HG03354 (cell line): ENCODE data around the gene GP5.

Source experiments
- ATAC-seq: cut with Tn5 transposase; IDR thresholded peaks from one replicate; pipeline ENCODE4 v1.9.1; 2021; ENCODE audit warnings: mild to moderate bottlenecking; ENCODE audit not compliant: unreplicated experiment, poor library complexity, severe bottlenecking

Gene GP5

GRCh38 chr3:194380326-194380725 is 18.7 kb downstream of the GP5 start:
- ATAC-seq = no peak

GRCh38 chr3:194379651-194380050 is 19.4 kb downstream of the GP5 start:
- no peak for ATAC-seq

DNA sequence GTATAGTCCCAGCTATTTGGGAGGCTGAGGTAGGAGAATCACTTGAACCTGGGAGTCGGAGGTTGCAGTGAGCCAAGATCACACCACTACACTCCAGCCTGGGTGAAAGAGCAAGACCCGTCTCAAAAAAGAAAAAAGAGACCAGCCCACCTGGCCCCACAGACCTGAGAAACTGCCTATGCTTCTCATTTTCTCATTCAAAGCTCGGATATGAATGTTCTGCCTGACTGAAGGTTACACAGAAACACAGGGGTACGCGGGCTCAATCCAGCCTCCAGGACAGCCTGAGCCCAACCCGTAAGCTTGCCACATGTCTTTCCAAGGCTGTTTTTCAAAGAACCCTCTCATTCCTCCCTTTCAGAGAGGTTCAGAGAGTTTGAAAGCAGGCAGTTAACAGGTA is 19.8 kb downstream of the GP5 start:
- ATAC-seq = no peak

GRCh38 chr3:194377708-194378107 is 21.4 kb downstream of the GP5 start:
- ATAC-seq = no peak

DNA sequence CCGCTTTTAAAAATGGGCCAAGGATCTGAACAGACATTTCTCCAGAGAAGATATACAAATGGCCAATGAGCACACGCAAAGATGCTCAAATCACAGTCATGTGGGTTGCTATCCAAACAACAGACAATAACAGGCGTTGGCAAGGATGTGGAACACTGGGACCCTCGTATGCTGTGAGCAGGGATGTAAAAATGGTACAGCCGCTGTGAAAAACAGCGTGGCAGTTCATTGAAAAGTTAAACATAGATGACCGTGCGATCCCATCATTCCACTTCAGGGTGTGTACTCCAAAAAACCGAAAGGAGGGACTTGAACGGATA is 22.9 kb downstream of the GP5 start:
- no peak for ATAC-seq

DNA sequence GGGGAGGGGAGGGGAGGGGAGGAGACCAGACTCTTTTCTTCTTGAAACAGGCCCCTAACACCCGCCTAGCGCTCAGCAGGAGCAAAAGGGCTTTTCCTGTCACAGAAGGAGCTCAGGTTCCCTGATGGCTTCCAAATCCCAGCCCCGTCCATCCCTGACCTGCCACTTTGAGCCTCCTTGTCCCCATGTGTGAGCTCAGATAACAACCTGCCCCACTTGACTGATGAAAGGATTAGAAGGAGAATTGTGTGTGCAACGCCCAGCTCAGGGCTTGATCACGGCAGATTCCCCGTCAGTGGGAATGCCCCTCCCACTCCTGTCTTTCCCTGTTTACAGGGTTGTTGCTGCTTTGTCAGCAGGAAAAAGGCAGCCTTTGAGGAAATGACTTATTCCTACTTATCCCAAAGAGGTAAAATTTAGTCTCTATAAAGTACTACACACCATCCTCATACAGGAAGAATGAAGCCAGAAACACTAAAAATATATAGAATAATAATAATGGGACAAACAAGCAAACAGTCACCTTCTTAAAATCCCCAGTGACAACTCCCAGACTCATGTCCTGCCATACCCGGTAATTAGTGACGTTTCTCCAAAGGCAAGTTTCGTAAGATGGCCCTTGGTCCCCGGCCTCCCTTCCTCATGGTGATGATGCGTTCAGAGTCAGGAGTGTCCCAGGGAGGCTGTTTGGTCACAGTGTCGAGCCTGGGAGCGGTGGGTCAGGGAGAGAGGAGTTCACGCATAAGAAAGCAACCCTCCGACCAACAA is 23.4 kb downstream of the GP5 start:
- no peak for ATAC-seq

- ATAC-seq = no peak
These were observed 24.1 kb downstream of the GP5 start for GRCh38 chr3:194374935-194375334.

GRCh38 chr3:194373899-194374298 is 25.2 kb downstream of the GP5 start:
- ATAC-seq = no peak

DNA sequence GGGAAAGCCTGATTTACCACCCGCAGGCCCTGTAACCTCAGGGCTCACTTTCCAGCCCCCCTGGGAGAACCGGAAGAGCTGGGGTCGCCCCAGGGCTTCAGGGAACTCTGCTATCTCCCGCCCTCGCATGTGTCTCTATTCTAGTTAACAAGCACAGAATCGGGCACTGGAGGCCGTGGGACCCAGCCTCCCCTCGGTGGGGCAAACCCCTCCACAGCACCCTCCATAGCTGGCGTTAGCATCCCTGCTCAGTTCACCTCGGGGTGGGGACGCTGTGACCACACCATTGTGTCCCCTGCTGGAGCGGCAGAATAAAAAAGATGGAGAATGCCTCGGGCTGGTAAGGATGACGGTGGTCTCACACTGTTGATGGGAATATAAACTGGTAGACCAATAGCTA is 26.0 kb downstream of the GP5 start:
- no peak for ATAC-seq

DNA sequence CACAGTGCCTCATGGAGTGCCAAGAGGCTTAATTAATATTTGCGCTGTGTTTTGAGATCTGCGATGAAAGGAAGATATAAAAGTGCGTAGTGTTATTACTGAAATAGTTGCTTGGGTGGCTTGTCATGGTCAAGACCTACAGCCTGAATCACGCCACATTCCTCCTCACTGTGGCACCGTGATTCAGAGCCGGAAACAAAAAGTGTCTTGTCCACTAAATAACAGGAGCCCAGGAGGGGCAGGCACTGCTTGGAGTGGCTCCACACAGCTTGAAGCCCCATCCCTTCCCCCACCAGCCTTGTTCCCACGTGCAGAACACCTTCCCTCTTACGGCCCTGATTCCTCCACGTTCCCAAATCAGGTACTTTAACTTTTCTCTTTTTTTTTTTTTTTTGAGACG is 28.3 kb downstream of the GP5 start:
- no peak for ATAC-seq

DNA sequence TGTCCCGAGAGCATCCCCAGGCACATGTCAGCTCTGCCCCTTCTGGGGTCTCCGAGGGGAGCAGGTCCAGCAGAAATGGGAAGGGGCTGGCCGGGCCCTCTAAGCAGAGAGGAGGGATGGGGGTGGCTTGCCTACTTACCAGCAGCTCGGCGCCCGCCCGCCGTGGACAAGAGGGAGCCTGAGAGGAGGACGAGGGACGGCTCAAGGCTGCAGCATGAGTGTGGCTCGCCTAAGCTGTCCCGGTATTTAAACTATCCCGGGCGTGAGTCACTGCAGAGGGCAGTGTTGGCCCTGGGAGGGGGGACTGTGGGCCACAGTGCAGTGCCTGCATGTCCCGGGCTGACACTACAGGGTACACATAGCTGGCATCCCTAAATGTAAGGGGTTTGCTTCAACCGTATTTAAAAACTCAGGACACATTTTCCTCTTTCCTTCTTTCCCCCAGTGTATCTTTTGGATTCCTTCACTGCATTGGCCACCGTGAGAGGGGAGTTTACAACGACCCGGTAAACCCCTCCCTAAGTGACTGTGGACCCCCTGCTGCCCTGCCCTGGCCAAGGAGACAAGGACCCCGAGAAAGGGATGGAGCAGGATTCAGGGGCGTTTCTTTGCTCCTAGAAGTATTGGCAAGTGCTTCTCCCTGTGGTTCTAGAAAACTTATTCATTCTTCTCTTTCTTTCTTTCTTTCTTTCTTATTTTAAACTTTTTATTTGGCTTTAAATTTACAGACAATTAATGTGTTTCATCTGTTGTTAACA is 29.4 kb downstream of the GP5 start, which contains the start of gene LRRC15:
TSS of gene LRRC15 (minus strand) at position 222 of the 758 bp plus-strand sequence. CDS start 8,700 bp downstream, outside the sequence.
- no peak for ATAC-seq

DNA sequence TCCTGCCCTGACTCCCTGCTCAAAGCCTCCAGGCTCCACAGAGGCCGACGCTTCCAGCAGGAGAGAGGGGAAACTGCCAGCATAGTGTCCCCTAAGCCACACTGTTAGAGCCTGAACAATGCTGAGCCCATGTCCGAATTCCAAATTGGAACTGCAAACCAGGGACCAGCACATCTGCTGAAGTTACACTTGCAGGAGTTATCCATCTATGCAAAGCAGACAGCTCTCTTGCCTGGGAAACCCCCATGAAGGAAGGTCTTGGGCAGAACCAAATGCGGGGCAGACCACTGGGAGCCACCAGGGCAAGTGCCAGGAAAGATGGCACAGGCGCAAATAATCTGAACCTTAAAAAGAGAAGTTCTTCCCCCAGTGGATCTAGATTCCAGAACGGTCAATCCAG is 30.1 kb downstream of the GP5 start:
- ATAC-seq = no peak

DNA sequence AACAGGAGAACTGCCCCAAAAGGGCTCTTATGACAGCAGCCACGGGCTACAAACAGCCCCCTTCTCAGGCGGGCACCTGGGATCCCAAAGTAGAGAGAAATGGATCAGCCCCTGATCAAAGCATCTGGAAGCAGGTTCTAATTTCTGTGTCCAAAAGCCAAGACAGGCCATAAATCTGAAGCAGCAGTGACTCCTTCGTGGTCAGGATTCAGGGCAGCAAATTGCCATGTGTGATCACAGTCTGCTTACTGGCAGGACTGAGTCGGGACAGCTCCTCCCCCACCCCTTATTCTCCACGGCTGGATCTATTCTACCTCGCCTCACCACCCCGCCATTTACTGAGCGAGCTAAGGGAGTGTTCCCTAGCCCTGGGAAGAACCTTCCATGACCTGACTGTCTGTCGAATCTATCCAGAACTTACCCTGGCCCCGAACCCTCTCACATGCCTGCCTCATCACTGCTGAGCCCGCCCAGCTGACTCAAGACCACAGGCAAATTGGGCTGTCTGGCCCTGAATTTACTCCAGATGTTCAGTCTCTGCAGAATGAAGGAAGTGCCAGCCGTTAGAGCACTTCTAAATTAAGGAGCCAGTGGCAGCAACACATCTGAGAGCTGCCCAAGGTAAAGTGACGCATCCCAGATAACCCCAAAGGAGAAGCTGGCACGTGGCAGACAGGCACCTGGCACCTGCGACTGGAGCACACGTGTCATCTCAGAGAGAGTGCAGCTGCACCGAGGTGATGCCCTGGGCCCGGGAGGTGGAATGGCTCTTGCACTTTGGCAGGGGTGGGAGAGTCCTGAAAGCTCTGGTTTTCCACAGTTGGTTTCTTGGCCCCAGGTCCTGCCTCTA is 30.8 kb downstream of the GP5 start:
- ATAC-seq = no peak

DNA sequence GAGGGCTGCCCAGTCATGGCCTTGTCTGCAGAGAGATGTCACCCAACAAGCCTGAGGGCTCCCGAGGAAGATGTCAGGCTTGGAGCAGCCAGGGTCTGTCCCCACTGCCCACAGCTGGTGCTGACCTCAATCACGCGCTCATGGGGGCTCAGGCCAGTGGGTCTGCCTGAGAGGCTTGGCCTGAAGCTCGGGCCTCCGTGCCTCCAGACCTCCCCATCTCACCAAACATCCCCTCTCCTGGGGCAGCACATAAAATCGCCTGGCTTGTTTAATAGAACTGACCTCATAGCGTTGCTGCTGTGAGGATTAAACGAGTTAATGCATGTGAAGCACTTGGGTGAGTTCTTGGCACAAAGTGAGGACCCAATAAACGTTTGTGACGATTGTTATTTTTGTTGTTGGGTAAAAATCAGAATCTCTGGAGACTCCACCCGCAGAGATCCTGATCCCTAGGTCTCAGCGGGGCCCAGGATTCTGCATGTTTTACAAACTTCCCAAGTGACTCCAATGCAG is 33.0 kb downstream of the GP5 start:
- ATAC-seq = no peak

GRCh38 chr3:194365526-194365925 is 33.5 kb downstream of the GP5 start:
- ATAC-seq = no peak

GRCh38 chr3:194364652-194365434 is 34.2 kb downstream of the GP5 start:
- ATAC-seq = no peak

DNA sequence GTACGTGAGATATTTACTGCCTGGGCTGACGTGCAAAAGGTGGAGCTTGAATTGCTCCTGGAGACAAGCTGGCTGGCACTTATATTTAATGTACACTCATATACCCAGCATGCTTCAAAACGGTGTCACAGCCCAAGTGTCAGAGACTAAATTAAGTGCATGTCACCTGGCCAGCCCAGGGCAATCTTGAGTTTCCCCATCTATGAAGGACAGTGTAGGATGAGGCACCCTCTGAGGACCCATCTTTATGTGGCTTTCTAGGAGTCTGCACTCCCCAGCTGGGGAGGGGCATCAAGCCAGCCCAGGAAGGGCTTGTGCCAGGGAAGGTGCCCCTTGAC is 34.8 kb downstream of the GP5 start:
- ATAC-seq = no peak

- ATAC-seq = no peak
These were observed 38.5 kb downstream of the GP5 start for GRCh38 chr3:194360568-194360967.

DNA sequence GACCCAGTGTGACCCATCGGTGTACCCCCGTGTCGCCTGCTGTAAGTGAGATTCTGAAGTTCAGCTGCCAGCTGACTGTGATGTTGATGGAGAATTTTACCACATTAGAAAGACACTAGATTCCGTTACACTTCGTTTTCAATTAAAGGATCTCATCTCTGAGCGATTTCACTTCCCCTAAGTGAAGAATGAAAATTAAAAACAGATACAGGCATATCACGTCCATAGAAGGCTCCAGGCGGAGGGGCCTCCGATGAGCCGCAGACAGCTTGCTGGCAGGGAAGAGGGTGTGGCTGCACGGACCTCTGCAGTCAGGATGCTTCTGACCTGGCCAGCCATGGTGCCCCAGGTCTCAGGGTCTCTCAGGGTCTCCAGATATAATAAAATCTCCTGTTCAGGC is 41.4 kb downstream of the GP5 start:
- ATAC-seq = no peak

DNA sequence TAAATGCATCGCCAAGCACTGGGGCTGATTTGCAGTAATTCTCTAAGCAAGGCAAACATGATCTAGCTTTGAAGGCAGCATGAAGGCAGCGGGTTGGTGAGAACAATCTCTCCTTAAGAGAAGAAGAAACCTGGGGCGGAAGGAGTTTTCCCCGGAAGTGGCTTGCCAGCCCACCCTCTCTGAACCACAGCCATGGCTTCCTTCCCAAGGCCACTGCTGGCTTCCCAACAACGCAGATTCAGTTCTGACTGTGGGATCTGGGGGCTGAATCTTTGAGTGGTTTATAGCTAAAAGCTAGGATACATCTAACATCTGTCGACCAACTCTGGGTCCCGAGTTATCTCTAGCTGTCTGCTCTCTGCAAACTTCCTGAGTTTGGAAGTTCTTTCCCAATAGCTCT is 43.7 kb downstream of the GP5 start:
- no peak for ATAC-seq
